Measurements from ENCODE around the gene TRDN. TPM values are rescaled to one million over a fixed set of nuclear protein-coding genes. Genes with fewer than 3 reads are reported as not detected.
"Not testable (repeated sequence)": the region's sequence is repeated elsewhere in the genome, so short reads cannot be mapped to it uniquely, and the experiment has no call there.

Gene TRDN
- total RNA-seq, 2 donors from 2014 or later, result not detected

- DNase-seq (no peak), ATAC-seq (no peak)
- H3K27me3 ChIP-seq, result no peaks in the 10 kb centered on the region
- TF ChIP-seq CTCF (IDR thresholded peaks at IDR 0.05) (peak; percentile 18 to 79 (median 47)), POLR2A (IDR thresholded peaks at IDR 0.05) (no peak)
- H3K4me1 ChIP-seq, result no peaks in the 10 kb centered on the region
- no peaks in the 10 kb centered on the region for H3K9me3 ChIP-seq
- WGBS, 2 donors, result 1 to 2% methylated on average over 2 of the region's 2 CpGs
- intact Hi-C loops (cut with DNase I), result loop anchor here (10.0 kb wide), 1 partner anchor 452 kb away; no protein-coding TSS in a partner anchor
- no peak overlapping the region for H3K27ac ChIP-seq
- H3K36me3 ChIP-seq (replicated peaks in 1 of 2; ENCODE audit: insufficient read depth in 1 of 2, low read depth in 2 of 2), result no peaks in the 10 kb centered on the region
- no peak overlapping the region for H3K4me3 ChIP-seq
Measured at GRCh38 chr6:123316733-123317323, 319.9 kb downstream of the TRDN start.

- not testable (repeated sequence) for H3K9me3 ChIP-seq; ATAC-seq; H3K27me3 ChIP-seq; H3K4me1 ChIP-seq; DNase-seq; H3K4me3 ChIP-seq; H3K36me3 ChIP-seq (replicated peaks in 1 of 2; ENCODE audit: insufficient read depth in 1 of 2, low read depth in 2 of 2); H3K27ac ChIP-seq
- 89 to 97% methylated on average over 2 of the region's 2 CpGs for WGBS, 2 donors
- intact Hi-C loops (cut with DNase I), result loop anchor here (10.0 kb wide), 1 partner anchor 450 kb away; no protein-coding TSS in a partner anchor
Measured at GRCh38 chr6:123314459-123314858, 322.3 kb downstream of the TRDN start.

- 81 to 85% methylated on average over 1 of the region's 1 CpG for WGBS, 2 donors
Measured at GRCh38 chr6:123309130-123309529, 327.6 kb downstream of the TRDN start.

GRCh38 chr6:123306334-123306733, 330.4 kb downstream of the TRDN start:
- H3K27me3 ChIP-seq, result no peaks in the 10 kb centered on the region
- no peaks in the 10 kb centered on the region for H3K9me3 ChIP-seq
- DNase-seq (no peak), ATAC-seq (no peak)
- TF ChIP-seq POLR2A (IDR thresholded peaks at IDR 0.05) (no peak), CTCF (IDR thresholded peaks at IDR 0.05) (no peak)
- no peak overlapping the region for H3K4me3 ChIP-seq
- no peaks in the 10 kb centered on the region for H3K36me3 ChIP-seq (replicated peaks in 1 of 2; ENCODE audit: insufficient read depth in 1 of 2, low read depth in 2 of 2)
- no peak overlapping the region for H3K27ac ChIP-seq
- no peaks in the 10 kb centered on the region for H3K4me1 ChIP-seq
- intact Hi-C loops (cut with DNase I), result no loop called here
- 6 to 8% methylated on average over 2 of the region's 2 CpGs for WGBS, 2 donors

More at GRCh38 chr6:123309130-123309529, 327.6 kb downstream of the TRDN start:
- Histone ChIP-seq H3K4me3 (no peak overlapping the region), H3K4me1 (no peaks in the 10 kb centered on the region), H3K27ac (no peak overlapping the region), H3K36me3 (replicated peaks in 1 of 2; ENCODE audit: insufficient read depth in 1 of 2, low read depth in 2 of 2) (no peaks in the 10 kb centered on the region), H3K27me3 (no peaks in the 10 kb centered on the region), H3K9me3 (no peaks in the 10 kb centered on the region)
- DNase-seq, result no peak
- ATAC-seq, result no peak
- TF ChIP-seq CTCF (IDR thresholded peaks at IDR 0.05) (no peak), POLR2A (IDR thresholded peaks at IDR 0.05) (no peak)
- intact Hi-C loops (cut with DNase I), result no loop called here

GRCh38 chr6:123295672-123296071, 341.1 kb downstream of the TRDN start:
- DNase-seq, result no peak
- Histone ChIP-seq H3K4me3 (no peak overlapping the region), H3K9me3 (no peaks in the 10 kb centered on the region), H3K27ac (no peak overlapping the region), H3K36me3 (replicated peaks in 1 of 2; ENCODE audit: insufficient read depth in 1 of 2, low read depth in 2 of 2) (no peaks in the 10 kb centered on the region), H3K4me1 (no peaks in the 10 kb centered on the region), H3K27me3 (no peaks in the 10 kb centered on the region)
- intact Hi-C loops (cut with DNase I), result no loop called here
- no peak for ATAC-seq
- TF ChIP-seq POLR2A (IDR thresholded peaks at IDR 0.05) (no peak), CTCF (IDR thresholded peaks at IDR 0.05) (no peak)
- WGBS, 2 donors, result 83 to 90% methylated on average over 8 of the region's 8 CpGs

Data from body of pancreas (tissue), 4 donors.